NCI-H748 (cell line): ENCODE measurements around the gene PABPN1.

Source experiments
- DNase-seq: peaks from one replicate; lab custom pipeline; 2025; ENCODE audit not compliant: unreplicated experiment; lab: John Stamatoyannopoulos, UW

The PABPN1 gene

GRCh38 chr14:23358042-23358441, 36.8 kb downstream of the PABPN1 start:
- no peak for DNase-seq

- no peak for DNase-seq
Measured at GRCh38 chr14:23358553-23359166, 37.4 kb downstream of the PABPN1 start.

GRCh38 chr14:23359167-23359626, 37.9 kb downstream of the PABPN1 start:
- DNase-seq, result no peak

GRCh38 chr14:23359722-23360447, 38.6 kb downstream of the PABPN1 start:
- no peak for DNase-seq

GRCh38 chr14:23360496-23360895, 39.2 kb downstream of the PABPN1 start:
- DNase-seq, result no peak

- DNase-seq, result no peak
Measured at GRCh38 chr14:23361320-23361719, 40.1 kb downstream of the PABPN1 start.

GRCh38 chr14:23361763-23362162, 40.5 kb downstream of the PABPN1 start:
- DNase-seq, result no peak

GRCh38 chr14:23362200-23362599, 40.9 kb downstream of the PABPN1 start:
- DNase-seq, result no peak

GRCh38 chr14:23364164-23365035, 43.1 kb downstream of the PABPN1 start:
- DNase-seq, result no peak

- DNase-seq, result no peak
Measured at GRCh38 chr14:23365036-23365731, 43.9 kb downstream of the PABPN1 start, which contains the start of gene EFS. Gene EFS (minus strand): TSS chr14:23365172. CDS start chr14:23365025, 147 bp downstream.

- no peak for DNase-seq
Measured at GRCh38 chr14:23365732-23366425, 44.6 kb downstream of the PABPN1 start.

- no peak for DNase-seq
Measured at GRCh38 chr14:23366426-23366921, 45.2 kb downstream of the PABPN1 start.

- no peak for DNase-seq
Measured at GRCh38 chr14:23370221-23370620, 49.0 kb downstream of the PABPN1 start.

GRCh38 chr14:23371865-23372264, 50.6 kb downstream of the PABPN1 start:
- DNase-seq, result no peak

- DNase-seq, result no peak
Measured at GRCh38 chr14:23372509-23372908, 51.3 kb downstream of the PABPN1 start, which contains the start of gene IL25. Gene IL25 (plus strand): TSS chr14:23372809.

- no peak for DNase-seq
Measured at GRCh38 chr14:23373041-23373440, 51.8 kb downstream of the PABPN1 start.
